ENCODE measurements around the gene MIA2.

DNA sequence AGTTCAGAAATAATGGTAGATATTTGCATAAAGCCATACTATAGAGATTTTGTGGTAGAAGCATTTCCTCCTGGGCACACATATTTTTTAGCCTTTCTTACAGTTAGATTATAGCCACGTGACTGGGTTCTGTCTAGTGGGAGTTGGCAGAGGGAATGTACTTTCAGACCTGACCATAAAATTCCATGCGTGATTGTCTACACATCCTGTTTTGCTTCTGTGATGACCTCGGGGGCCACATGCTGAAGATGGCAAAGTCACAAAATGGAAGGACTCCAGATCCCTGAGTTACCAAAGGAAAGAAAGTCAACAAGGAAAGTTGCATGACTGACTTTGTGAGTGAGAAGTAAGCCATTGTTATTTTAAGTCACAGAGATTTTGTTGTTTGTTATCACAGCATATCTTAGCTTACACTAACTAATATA lies 14.6 kb upstream of the MIA2 start:
- no peak for TF ChIP-seq POLR2A (IDR thresholded peaks at IDR 0.05)
- no peak for TF ChIP-seq CTCF (IDR thresholded peaks at IDR 0.05)

Data from stomach (tissue), 4 donors.